Measurements from ENCODE around the gene FOXK2.
"Not testable (repeated sequence)": the region's sequence is repeated elsewhere in the genome, so short reads cannot be mapped to it uniquely, and the experiment has no call there.

Gene FOXK2

GRCh38 chr17:82507631-82508175 lies 11.8 kb upstream of the FOXK2 start:
- H3K27me3 Mint-ChIP-seq = no peaks in the 10 kb centered on the region
- H3K9me3 Mint-ChIP-seq (ENCODE audit: low read depth) = no peaks in the 10 kb centered on the region
- H3K4me1 Mint-ChIP-seq (ENCODE audit: low read depth) = peaks cover 4% of the 10 kb centered on the region
- H3K27ac Mint-ChIP-seq = no peak overlapping the region
- H3K4me3 Mint-ChIP-seq = no peak overlapping the region
- H3K36me3 Mint-ChIP-seq = no peaks in the 10 kb centered on the region

- H3K9me3 Mint-ChIP-seq (ENCODE audit: low read depth); H3K36me3 Mint-ChIP-seq; H3K27me3 Mint-ChIP-seq; H3K4me1 Mint-ChIP-seq (ENCODE audit: low read depth); H3K27ac Mint-ChIP-seq; H3K4me3 Mint-ChIP-seq: not testable (repeated sequence)
These were observed 7.9 kb upstream of the FOXK2 start for GRCh38 chr17:82511642-82512041.

- not testable (repeated sequence) for H3K36me3 Mint-ChIP-seq; H3K27ac Mint-ChIP-seq; H3K4me1 Mint-ChIP-seq (ENCODE audit: low read depth); H3K9me3 Mint-ChIP-seq (ENCODE audit: low read depth); H3K27me3 Mint-ChIP-seq; H3K4me3 Mint-ChIP-seq
These were observed 5.7 kb upstream of the FOXK2 start for GRCh38 chr17:82513864-82514263.

- Mint-ChIP-seq H3K4me3 (no peak overlapping the region), H3K27ac (no peak overlapping the region), H3K9me3 (ENCODE audit: low read depth) (no peaks in the 10 kb centered on the region), H3K4me1 (ENCODE audit: low read depth) (peaks cover 12% of the 10 kb centered on the region), H3K36me3 (no peaks in the 10 kb centered on the region), H3K27me3 (no peaks in the 10 kb centered on the region)
These were observed 2.2 kb upstream of the FOXK2 start for GRCh38 chr17:82517230-82517865.

GRCh38 chr17:82519971-82520903 lies 705 bp downstream of the FOXK2 start:
- no peaks in the 10 kb centered on the region for H3K36me3 Mint-ChIP-seq
- H3K27ac Mint-ChIP-seq = peak overlapping the region; percentile 96
- peak overlapping the region; percentile 99 for H3K4me3 Mint-ChIP-seq
- H3K27me3 Mint-ChIP-seq = no peaks in the 10 kb centered on the region
- H3K4me1 Mint-ChIP-seq (ENCODE audit: low read depth) = peaks cover 26% of the 10 kb centered on the region
- H3K9me3 Mint-ChIP-seq (ENCODE audit: low read depth) = no peaks in the 10 kb centered on the region

- Mint-ChIP-seq H3K36me3 (peaks cover 3% of the 10 kb centered on the region), H3K27ac (no peak overlapping the region), H3K9me3 (ENCODE audit: low read depth) (no peaks in the 10 kb centered on the region), H3K27me3 (no peaks in the 10 kb centered on the region), H3K4me1 (ENCODE audit: low read depth) (peaks cover 52% of the 10 kb centered on the region), H3K4me3 (peak overlapping the region; percentile 50)
These were observed 5.0 kb downstream of the FOXK2 start for GRCh38 chr17:82524540-82524939.

- H3K4me1 Mint-ChIP-seq (ENCODE audit: low read depth) = peaks cover 57% of the 10 kb centered on the region
- H3K27me3 Mint-ChIP-seq = no peaks in the 10 kb centered on the region
- no peak overlapping the region for H3K27ac Mint-ChIP-seq
- H3K9me3 Mint-ChIP-seq (ENCODE audit: low read depth) = no peaks in the 10 kb centered on the region
- H3K36me3 Mint-ChIP-seq = peaks cover 5% of the 10 kb centered on the region
- no peak overlapping the region for H3K4me3 Mint-ChIP-seq
These were observed 6.2 kb downstream of the FOXK2 start for GRCh38 chr17:82525712-82526111.

- Mint-ChIP-seq H3K4me3 (peak overlapping the region; percentile 1), H3K27me3 (no peaks in the 10 kb centered on the region), H3K9me3 (ENCODE audit: low read depth) (no peaks in the 10 kb centered on the region), H3K27ac (no peak overlapping the region), H3K36me3 (peaks cover 5% of the 10 kb centered on the region), H3K4me1 (ENCODE audit: low read depth) (peaks cover 53% of the 10 kb centered on the region)
These were observed 8.4 kb downstream of the FOXK2 start for GRCh38 chr17:82527898-82528297.

- peak overlapping the region; percentile 36 for H3K27ac Mint-ChIP-seq
- peak overlapping the region; percentile 2 for H3K4me3 Mint-ChIP-seq
- H3K27me3 Mint-ChIP-seq = no peaks in the 10 kb centered on the region
- H3K4me1 Mint-ChIP-seq (ENCODE audit: low read depth) = peaks cover 55% of the 10 kb centered on the region
- H3K9me3 Mint-ChIP-seq (ENCODE audit: low read depth) = no peaks in the 10 kb centered on the region
- H3K36me3 Mint-ChIP-seq = peaks cover 5% of the 10 kb centered on the region
These were observed 9.1 kb downstream of the FOXK2 start for GRCh38 chr17:82528484-82529265.

GRCh38 chr17:82529914-82530300 lies 10.4 kb downstream of the FOXK2 start:
- Mint-ChIP-seq H3K9me3 (ENCODE audit: low read depth) (no peaks in the 10 kb centered on the region), H3K36me3 (peaks cover 5% of the 10 kb centered on the region), H3K27me3 (no peaks in the 10 kb centered on the region), H3K27ac (no peak overlapping the region), H3K4me3 (peak overlapping the region; percentile 20), H3K4me1 (ENCODE audit: low read depth) (peaks cover 61% of the 10 kb centered on the region)

- Mint-ChIP-seq H3K27me3 (no peaks in the 10 kb centered on the region), H3K4me1 (ENCODE audit: low read depth) (peaks cover 66% of the 10 kb centered on the region), H3K36me3 (peaks cover 5% of the 10 kb centered on the region), H3K9me3 (ENCODE audit: low read depth) (no peaks in the 10 kb centered on the region), H3K4me3 (peak overlapping the region; percentile 38), H3K27ac (peak overlapping the region; percentile 35)
These were observed 11.9 kb downstream of the FOXK2 start for GRCh38 chr17:82531431-82531881.

- Mint-ChIP-seq H3K27me3 (no peaks in the 10 kb centered on the region), H3K27ac (peak overlapping the region; percentile 50), H3K9me3 (ENCODE audit: low read depth) (no peaks in the 10 kb centered on the region), H3K36me3 (peaks cover 2% of the 10 kb centered on the region), H3K4me1 (ENCODE audit: low read depth) (peaks cover 63% of the 10 kb centered on the region), H3K4me3 (no peak overlapping the region)
These were observed 14.9 kb downstream of the FOXK2 start for GRCh38 chr17:82534401-82534812.

GRCh38 chr17:82536512-82537201 lies 17.1 kb downstream of the FOXK2 start:
- Mint-ChIP-seq H3K27me3 (no peaks in the 10 kb centered on the region), H3K4me1 (ENCODE audit: low read depth) (peaks cover 52% of the 10 kb centered on the region), H3K27ac (no peak overlapping the region), H3K9me3 (ENCODE audit: low read depth) (no peaks in the 10 kb centered on the region), H3K4me3 (peak overlapping the region; percentile 44), H3K36me3 (no peaks in the 10 kb centered on the region)

- H3K27ac Mint-ChIP-seq; H3K4me3 Mint-ChIP-seq; H3K9me3 Mint-ChIP-seq (ENCODE audit: low read depth); H3K27me3 Mint-ChIP-seq; H3K36me3 Mint-ChIP-seq: not testable (repeated sequence)
- H3K4me1 Mint-ChIP-seq (ENCODE audit: low read depth) = peaks cover 52% of the 10 kb centered on the region
These were observed 17.7 kb downstream of the FOXK2 start for GRCh38 chr17:82537228-82537627.

Measured in activated naive CD8-positive, alpha-beta T cell (primary cell).